ENCODE data around the gene ZNF32. TPM values are rescaled to one million over a fixed set of nuclear protein-coding genes. Genes with fewer than 3 reads are reported as not detected.
"Not testable (repeated sequence)": the region's sequence is repeated elsewhere in the genome, so short reads cannot be mapped to it uniquely, and the experiment has no call there.

ZNF32 gene
- total RNA-seq, 1 experiment from 2014 or later: 23.9 TPM

GRCh38 chr10:43644252-43644651 is 4.4 kb downstream of the ZNF32 start:
- no peak for ATAC-seq
- peaks cover 14% of the 10 kb centered on the region for H3K4me1 Mint-ChIP-seq
- no peak overlapping the region for H3K27ac Mint-ChIP-seq
- CTCF ChIA-PET: no interaction called here
- TF ChIP-seq ATF3 (CRISPR knock-in tag; conservative IDR thresholded peaks at IDR 0.05) (no peak), ZNF423 (CRISPR knock-in tag; IDR thresholded peaks at IDR 0.05) (no peak), TEAD4 (CRISPR knock-in tag; IDR thresholded peaks at IDR 0.05) (no peak), RORB (CRISPR knock-in tag; IDR thresholded peaks at IDR 0.05) (no peak), CREB1 (CRISPR knock-in tag; IDR thresholded peaks at IDR 0.05) (no peak), NFE2L1 (CRISPR knock-in tag; IDR thresholded peaks at IDR 0.05) (no peak), ZNF263 (CRISPR knock-in tag; IDR thresholded peaks at IDR 0.05; ENCODE audit: low read depth) (no peak)
- TF ChIP-seq, protein P1, sequence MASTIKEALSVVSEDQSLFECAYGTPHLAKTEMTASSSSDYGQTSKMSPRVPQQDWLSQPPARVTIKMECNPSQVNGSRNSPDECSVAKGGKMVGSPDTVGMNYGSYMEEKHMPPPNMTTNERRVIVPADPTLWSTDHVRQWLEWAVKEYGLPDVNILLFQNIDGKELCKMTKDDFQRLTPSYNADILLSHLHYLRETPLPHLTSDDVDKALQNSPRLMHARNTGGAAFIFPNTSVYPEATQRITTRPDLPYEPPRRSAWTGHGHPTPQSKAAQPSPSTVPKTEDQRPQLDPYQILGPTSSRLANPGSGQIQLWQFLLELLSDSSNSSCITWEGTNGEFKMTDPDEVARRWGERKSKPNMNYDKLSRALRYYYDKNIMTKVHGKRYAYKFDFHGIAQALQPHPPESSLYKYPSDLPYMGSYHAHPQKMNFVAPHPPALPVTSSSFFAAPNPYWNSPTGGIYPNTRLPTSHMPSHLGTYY (CRISPR knock-in tag; IDR thresholded peaks at IDR 0.05): no peak
- TF ChIP-seq, protein P2, sequence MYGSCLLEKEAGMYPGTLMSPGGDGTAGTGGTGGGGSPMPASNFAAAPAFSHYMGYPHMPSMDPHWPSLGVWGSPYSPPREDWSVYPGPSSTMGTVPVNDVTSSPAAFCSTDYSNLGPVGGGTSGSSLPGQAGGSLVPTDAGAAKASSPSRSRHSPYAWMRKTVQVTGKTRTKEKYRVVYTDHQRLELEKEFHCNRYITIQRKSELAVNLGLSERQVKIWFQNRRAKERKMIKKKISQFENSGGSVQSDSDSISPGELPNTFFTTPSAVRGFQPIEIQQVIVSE (CRISPR knock-in tag; IDR thresholded peaks at IDR 0.05; ENCODE audit: borderline replicate concordance): no peak
- TF ChIP-seq, protein P3, sequence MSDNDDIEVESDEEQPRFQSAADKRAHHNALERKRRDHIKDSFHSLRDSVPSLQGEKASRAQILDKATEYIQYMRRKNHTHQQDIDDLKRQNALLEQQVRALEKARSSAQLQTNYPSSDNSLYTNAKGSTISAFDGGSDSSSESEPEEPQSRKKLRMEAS (CRISPR knock-in tag; IDR thresholded peaks at IDR 0.05): no peak
- H3K9me3 Mint-ChIP-seq: peaks cover 63% of the 10 kb centered on the region
- peaks cover 28% of the 10 kb centered on the region for H3K27me3 Mint-ChIP-seq (ENCODE audit: low read depth)
- DNase-seq (ENCODE audit: low spot score): no peak
- H3K4me3 Mint-ChIP-seq: no peak overlapping the region
- H3K36me3 Mint-ChIP-seq: peaks cover 63% of the 10 kb centered on the region
- POLR2A ChIA-PET: no interaction called here

GRCh38 chr10:43640603-43641002 is 8.1 kb downstream of the ZNF32 start:
- TF ChIP-seq, protein P4, sequence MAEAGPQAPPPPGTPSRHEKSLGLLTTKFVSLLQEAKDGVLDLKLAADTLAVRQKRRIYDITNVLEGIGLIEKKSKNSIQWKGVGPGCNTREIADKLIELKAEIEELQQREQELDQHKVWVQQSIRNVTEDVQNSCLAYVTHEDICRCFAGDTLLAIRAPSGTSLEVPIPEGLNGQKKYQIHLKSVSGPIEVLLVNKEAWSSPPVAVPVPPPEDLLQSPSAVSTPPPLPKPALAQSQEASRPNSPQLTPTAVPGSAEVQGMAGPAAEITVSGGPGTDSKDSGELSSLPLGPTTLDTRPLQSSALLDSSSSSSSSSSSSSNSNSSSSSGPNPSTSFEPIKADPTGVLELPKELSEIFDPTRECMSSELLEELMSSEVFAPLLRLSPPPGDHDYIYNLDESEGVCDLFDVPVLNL (CRISPR knock-in tag; IDR thresholded peaks at IDR 0.05; ENCODE audit: borderline replicate concordance, low read depth): no peak
- TF ChIP-seq, protein P5, sequence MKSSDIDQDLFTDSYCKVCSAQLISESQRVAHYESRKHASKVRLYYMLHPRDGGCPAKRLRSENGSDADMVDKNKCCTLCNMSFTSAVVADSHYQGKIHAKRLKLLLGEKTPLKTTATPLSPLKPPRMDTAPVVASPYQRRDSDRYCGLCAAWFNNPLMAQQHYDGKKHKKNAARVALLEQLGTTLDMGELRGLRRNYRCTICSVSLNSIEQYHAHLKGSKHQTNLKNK (CRISPR knock-in tag; IDR thresholded peaks at IDR 0.05): no peak
- TF ChIP-seq ZNF416 (CRISPR knock-in tag; IDR thresholded peaks at IDR 0.05) (no peak), ATF6 (CRISPR knock-in tag; IDR thresholded peaks at IDR 0.05) (no peak), JUN (CRISPR knock-in tag; IDR thresholded peaks at IDR 0.05) (no peak)
- TF ChIP-seq, protein P6, sequence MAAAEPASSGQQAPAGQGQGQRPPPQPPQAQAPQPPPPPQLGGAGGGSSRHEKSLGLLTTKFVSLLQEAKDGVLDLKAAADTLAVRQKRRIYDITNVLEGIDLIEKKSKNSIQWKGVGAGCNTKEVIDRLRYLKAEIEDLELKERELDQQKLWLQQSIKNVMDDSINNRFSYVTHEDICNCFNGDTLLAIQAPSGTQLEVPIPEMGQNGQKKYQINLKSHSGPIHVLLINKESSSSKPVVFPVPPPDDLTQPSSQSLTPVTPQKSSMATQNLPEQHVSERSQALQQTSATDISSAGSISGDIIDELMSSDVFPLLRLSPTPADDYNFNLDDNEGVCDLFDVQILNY (CRISPR knock-in tag; IDR thresholded peaks at IDR 0.05): no peak
- Mint-ChIP-seq H3K36me3 (peaks cover 44% of the 10 kb centered on the region), H3K4me1 (peaks cover 2% of the 10 kb centered on the region; the same call in 1 of the 2 replicates), H3K9me3 (peaks cover 72% of the 10 kb centered on the region), H3K27ac (no peak overlapping the region), H3K4me3 (no peak overlapping the region), H3K27me3 (ENCODE audit: low read depth) (peaks cover 11% of the 10 kb centered on the region)
- no peak for DNase-seq (ENCODE audit: low spot score)
- CTCF ChIA-PET: no interaction called here
- POLR2A ChIA-PET: no interaction called here
- no peak for ATAC-seq

GRCh38 chr10:43635816-43636215 is 12.9 kb downstream of the ZNF32 start:
- ATAC-seq; H3K4me3 Mint-ChIP-seq; DNase-seq (ENCODE audit: low spot score); POLR2A ChIA-PET; H3K4me1 Mint-ChIP-seq; H3K27ac Mint-ChIP-seq; CTCF ChIA-PET; H3K27me3 Mint-ChIP-seq (ENCODE audit: low read depth); H3K36me3 Mint-ChIP-seq: not testable (repeated sequence)
- H3K9me3 Mint-ChIP-seq: peaks cover 58% of the 10 kb centered on the region

All from WTC11 (cell line).